ENCODE data around the gene FLACC1. TPM values are rescaled to one million over a fixed set of nuclear protein-coding genes. Genes with fewer than 3 reads are reported as not detected.
A peak's percentile ranks its signal among the peaks of the same experiment; 100 is the strongest.

FLACC1 gene
- total RNA-seq: under 1 TPM; 0.27 to 0.97 TPM

- intact Hi-C loops (cut with DNase I): no loop called here
- 61% methylated on average over 1 of the region's 1 CpG for WGBS
- Histone ChIP-seq H3K27me3 (replicated peaks; ENCODE audit: insufficient read depth) (no peaks in the 10 kb centered on the region), H3K4me1 (replicated peaks) (no peaks in the 10 kb centered on the region), H3K4me3 (no peak within 1 kb of the TSS), H3K36me3 (no peaks in the 10 kb centered on the region), H3K9me3 (no peaks in the 10 kb centered on the region), H3K27ac (no peak within 1 kb of the TSS)
- TF ChIP-seq POLR2A (IDR thresholded peaks at IDR 0.05) (no peak), CTCF (IDR thresholded peaks at IDR 0.05) (no peak), POLR2AphosphoS5 (IDR thresholded peaks at IDR 0.05) (no peak)
- DNase-seq (ENCODE audit: low spot score): no peak
Observed at GRCh38 chr2:201357221-201357620, at the start of gene FLACC1. Gene FLACC1, minus strand, starts transcription at chr2:201357345. Its CDS starts 5,941 bp downstream, at chr2:201351404.

GRCh38 chr2:201406077-201406662, 49.0 kb upstream of the FLACC1 start:
- intact Hi-C loops (cut with DNase I): no loop called here
- 24% methylated on average over 3 of the region's 3 CpGs for WGBS
- peak; percentile 59 for DNase-seq (ENCODE audit: low spot score)

GRCh38 chr2:201404699-201405280, 47.6 kb upstream of the FLACC1 start:
- no peak overlapping the region for H3K27ac ChIP-seq
- no peaks in the 10 kb centered on the region for H3K9me3 ChIP-seq
- H3K36me3 ChIP-seq: no peaks in the 10 kb centered on the region
- H3K4me3 ChIP-seq: no peak overlapping the region
- H3K27me3 ChIP-seq (replicated peaks; ENCODE audit: insufficient read depth): no peaks in the 10 kb centered on the region
- DNase-seq (ENCODE audit: low spot score): no peak
- 76% methylated on average over 3 of the region's 3 CpGs for WGBS
- no peaks in the 10 kb centered on the region for H3K4me1 ChIP-seq (replicated peaks)
- TF ChIP-seq POLR2A (IDR thresholded peaks at IDR 0.05) (no peak), CTCF (IDR thresholded peaks at IDR 0.05) (no peak), POLR2AphosphoS5 (IDR thresholded peaks at IDR 0.05) (no peak)
- intact Hi-C loops (cut with DNase I): no loop called here

More at GRCh38 chr2:201406077-201406662, 49.0 kb upstream of the FLACC1 start:
- Histone ChIP-seq H3K36me3 (no peaks in the 10 kb centered on the region), H3K9me3 (no peaks in the 10 kb centered on the region), H3K4me1 (replicated peaks) (no peaks in the 10 kb centered on the region), H3K27me3 (replicated peaks; ENCODE audit: insufficient read depth) (no peaks in the 10 kb centered on the region), H3K27ac (peak overlapping the region in 1 of 2 donors; percentile 29), H3K4me3 (no peak overlapping the region)
- TF ChIP-seq POLR2AphosphoS5 (IDR thresholded peaks at IDR 0.05) (peak; percentile 72), CTCF (IDR thresholded peaks at IDR 0.05) (no peak)

- H3K27me3 ChIP-seq (replicated peaks; ENCODE audit: insufficient read depth): no peaks in the 10 kb centered on the region
- H3K27ac ChIP-seq: no peak overlapping the region
- WGBS: 72% methylated on average over 3 of the region's 3 CpGs
- peak; percentile 16 for DNase-seq (ENCODE audit: low spot score)
- intact Hi-C loops (cut with DNase I): no loop called here
- no peak overlapping the region for H3K4me3 ChIP-seq
- TF ChIP-seq POLR2AphosphoS5 (IDR thresholded peaks at IDR 0.05) (peak; percentile 53), CTCF (IDR thresholded peaks at IDR 0.05) (no peak)
- H3K36me3 ChIP-seq: no peaks in the 10 kb centered on the region
- no peaks in the 10 kb centered on the region for H3K9me3 ChIP-seq
- no peaks in the 10 kb centered on the region for H3K4me1 ChIP-seq (replicated peaks)
Observed at GRCh38 chr2:201403880-201404279, 46.7 kb upstream of the FLACC1 start.
